ENCODE data around the gene TCN1.

- TF ChIP-seq REST (IDR thresholded peaks at IDR 0.05; ENCODE audit: insufficient read depth in 1 of 2, low read depth in 2 of 2, low read length in 2 of 2) (no peak), POLR2AphosphoS5 (IDR thresholded peaks at IDR 0.05; ENCODE audit: low read depth, low read length) (no peak), TAF1 (IDR thresholded peaks at IDR 0.05; ENCODE audit: borderline replicate concordance, insufficient read depth, low read length) (no peak), SIN3A (IDR thresholded peaks at IDR 0.05; ENCODE audit: borderline replicate concordance, insufficient read depth, low read length) (no peak)
Measured at GRCh38 chr11:59898046-59898445, 31.8 kb upstream of the TCN1 start.
